Bronchus fibroblast of lung (primary cell): Measurements from ENCODE around the gene GZMB. TPM values are rescaled to one million over a fixed set of nuclear protein-coding genes. Genes with fewer than 3 reads are reported as not detected.

ENCODE experiments used
- total RNA-seq: library from RNA; depleted of rRNA; stranded (reverse); fragments of >200 nt; gene quantifications from 2 replicates; pipeline ENCODE4 v1.2.3, GENCODE V29; 2015

The GZMB gene, protein sequence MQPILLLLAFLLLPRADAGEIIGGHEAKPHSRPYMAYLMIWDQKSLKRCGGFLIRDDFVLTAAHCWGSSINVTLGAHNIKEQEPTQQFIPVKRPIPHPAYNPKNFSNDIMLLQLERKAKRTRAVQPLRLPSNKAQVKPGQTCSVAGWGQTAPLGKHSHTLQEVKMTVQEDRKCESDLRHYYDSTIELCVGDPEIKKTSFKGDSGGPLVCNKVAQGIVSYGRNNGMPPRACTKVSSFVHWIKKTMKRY
- not detected in 2 replicates for total RNA-seq

DNA sequence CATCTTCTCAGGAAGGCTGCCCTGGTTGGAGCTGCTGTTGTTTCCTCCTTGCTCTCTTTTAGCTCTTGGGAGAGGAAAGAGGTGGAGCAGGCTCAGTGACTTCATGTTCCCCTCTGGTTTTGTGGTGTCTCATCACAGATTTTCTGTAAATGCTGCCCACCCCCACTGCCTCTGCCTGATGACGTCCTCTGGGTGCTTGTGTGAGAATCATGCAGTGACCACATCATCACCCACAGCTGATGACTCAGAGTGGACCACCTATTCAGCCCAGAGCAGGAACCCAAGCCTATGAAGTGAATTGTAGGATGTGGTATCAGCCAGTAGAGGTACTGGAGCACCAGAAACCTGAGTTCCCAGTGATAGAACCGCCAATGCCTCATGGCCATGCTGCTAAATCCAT, at the start of gene GZMB:
GZMB (minus strand) TSS at position 33 of the 400 bp plus-strand sequence; CDS start at position 3, 30 bp downstream.

DNA sequence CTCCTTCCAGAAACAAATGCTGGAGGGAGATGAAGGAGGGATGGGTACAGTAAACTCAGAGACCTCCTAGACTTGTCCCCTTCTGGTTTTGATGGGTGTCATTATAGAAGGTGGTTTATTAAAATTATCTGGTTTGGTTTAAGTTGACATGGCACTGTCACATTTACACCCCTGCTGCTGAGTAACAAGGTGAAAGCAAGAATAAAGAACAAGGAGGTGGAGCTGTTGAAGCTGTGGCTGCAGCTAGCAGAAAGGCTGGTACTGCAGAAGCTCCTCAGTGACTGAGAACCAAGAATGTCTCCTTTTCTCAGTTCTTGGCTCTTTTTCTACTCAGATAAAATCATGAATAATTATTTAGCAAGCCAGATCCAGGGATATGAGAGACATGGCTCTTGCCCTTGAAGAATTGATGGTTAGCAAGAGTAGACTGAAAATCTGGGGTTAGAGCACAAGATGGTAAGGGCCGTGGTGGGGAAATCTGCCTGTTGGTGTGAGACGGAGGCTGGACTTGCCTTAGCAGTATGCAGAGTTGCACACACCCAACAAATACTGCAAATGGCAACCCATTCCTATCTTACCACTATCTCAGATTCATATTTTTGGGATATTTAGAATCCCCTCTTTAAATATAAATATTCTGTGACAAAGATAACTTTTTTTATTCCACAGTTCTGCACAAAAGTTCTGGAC, 24.2 kb downstream of the GZMB start, which contains the start of gene GZMH:
GZMH (minus strand) TSS at position 31 of the 690 bp plus-strand sequence. CDS start 72 bp downstream, outside the sequence.

Other genes with a start within 250 kb of the GZMB start
- gene NYNRIN, start 235.2 kb downstream of the GZMB start, total RNA-seq: 7.9 and 9.6 TPM in 2 replicates
- gene CBLN3, start 204.5 kb downstream of the GZMB start, total RNA-seq: 0.34 and 0.74 TPM in 2 replicates
- gene KHNYN, start 204.2 kb downstream of the GZMB start, total RNA-seq: 23.9 and 27.1 TPM in 2 replicates
- 18.8 and 24.2 TPM in 2 replicates for gene SDR39U1, start 191.4 kb downstream of the GZMB start, total RNA-seq
- not detected in 2 replicates for gene CMA1, start 125.9 kb downstream of the GZMB start, total RNA-seq
- gene CTSG, start 57.9 kb downstream of the GZMB start, total RNA-seq: not detected in 2 replicates
- gene GZMH, start 24.5 kb downstream of the GZMB start, total RNA-seq: not detected in 2 replicates